Measurements from ENCODE around the gene TAS1R2. TPM values are rescaled to one million over a fixed set of nuclear protein-coding genes. Genes with fewer than 3 reads are reported as not detected.

TAS1R2 gene
- total and polyA plus RNA-seq, 2 of the 8 experiments (the other 6 are each of a cell fraction or from before 2014, with no cell fraction given): not detected

DNA sequence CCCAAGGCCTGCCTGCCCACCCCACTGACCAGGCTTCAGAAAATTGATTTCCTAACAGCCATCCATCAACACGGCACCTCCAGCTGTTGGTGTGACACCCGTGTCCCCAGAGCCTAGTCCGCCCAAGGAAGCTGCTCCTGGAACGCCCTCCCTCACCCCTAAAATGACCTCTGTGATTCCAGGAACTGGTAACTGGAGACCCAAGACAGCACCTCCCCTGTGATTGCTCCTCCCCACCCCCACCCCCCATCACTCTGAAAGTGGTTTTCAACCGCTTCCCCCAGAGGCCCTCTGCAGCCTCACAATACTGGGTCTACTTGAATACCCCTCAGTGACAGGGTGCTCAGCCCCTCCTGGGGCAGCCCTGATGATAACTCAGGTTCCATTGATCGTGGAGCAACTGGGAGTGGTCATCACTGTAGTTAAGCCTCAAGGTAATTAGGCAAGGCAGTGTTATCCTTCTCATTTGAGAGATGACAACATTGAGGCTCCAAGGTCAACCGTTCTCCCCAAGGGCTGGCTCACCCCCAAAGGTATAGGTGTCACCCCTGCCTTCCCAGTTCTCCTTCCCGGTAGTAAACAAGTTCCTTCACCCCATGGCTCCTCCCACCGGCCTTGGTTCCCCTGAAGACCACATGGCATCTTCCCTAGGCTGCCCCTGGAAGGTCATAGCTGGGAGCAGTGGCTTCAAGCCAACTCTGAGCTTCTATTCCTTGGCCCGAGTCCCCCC lies 52.0 kb downstream of the TAS1R2 start (continued):
- TF ChIP-seq, protein P1, sequence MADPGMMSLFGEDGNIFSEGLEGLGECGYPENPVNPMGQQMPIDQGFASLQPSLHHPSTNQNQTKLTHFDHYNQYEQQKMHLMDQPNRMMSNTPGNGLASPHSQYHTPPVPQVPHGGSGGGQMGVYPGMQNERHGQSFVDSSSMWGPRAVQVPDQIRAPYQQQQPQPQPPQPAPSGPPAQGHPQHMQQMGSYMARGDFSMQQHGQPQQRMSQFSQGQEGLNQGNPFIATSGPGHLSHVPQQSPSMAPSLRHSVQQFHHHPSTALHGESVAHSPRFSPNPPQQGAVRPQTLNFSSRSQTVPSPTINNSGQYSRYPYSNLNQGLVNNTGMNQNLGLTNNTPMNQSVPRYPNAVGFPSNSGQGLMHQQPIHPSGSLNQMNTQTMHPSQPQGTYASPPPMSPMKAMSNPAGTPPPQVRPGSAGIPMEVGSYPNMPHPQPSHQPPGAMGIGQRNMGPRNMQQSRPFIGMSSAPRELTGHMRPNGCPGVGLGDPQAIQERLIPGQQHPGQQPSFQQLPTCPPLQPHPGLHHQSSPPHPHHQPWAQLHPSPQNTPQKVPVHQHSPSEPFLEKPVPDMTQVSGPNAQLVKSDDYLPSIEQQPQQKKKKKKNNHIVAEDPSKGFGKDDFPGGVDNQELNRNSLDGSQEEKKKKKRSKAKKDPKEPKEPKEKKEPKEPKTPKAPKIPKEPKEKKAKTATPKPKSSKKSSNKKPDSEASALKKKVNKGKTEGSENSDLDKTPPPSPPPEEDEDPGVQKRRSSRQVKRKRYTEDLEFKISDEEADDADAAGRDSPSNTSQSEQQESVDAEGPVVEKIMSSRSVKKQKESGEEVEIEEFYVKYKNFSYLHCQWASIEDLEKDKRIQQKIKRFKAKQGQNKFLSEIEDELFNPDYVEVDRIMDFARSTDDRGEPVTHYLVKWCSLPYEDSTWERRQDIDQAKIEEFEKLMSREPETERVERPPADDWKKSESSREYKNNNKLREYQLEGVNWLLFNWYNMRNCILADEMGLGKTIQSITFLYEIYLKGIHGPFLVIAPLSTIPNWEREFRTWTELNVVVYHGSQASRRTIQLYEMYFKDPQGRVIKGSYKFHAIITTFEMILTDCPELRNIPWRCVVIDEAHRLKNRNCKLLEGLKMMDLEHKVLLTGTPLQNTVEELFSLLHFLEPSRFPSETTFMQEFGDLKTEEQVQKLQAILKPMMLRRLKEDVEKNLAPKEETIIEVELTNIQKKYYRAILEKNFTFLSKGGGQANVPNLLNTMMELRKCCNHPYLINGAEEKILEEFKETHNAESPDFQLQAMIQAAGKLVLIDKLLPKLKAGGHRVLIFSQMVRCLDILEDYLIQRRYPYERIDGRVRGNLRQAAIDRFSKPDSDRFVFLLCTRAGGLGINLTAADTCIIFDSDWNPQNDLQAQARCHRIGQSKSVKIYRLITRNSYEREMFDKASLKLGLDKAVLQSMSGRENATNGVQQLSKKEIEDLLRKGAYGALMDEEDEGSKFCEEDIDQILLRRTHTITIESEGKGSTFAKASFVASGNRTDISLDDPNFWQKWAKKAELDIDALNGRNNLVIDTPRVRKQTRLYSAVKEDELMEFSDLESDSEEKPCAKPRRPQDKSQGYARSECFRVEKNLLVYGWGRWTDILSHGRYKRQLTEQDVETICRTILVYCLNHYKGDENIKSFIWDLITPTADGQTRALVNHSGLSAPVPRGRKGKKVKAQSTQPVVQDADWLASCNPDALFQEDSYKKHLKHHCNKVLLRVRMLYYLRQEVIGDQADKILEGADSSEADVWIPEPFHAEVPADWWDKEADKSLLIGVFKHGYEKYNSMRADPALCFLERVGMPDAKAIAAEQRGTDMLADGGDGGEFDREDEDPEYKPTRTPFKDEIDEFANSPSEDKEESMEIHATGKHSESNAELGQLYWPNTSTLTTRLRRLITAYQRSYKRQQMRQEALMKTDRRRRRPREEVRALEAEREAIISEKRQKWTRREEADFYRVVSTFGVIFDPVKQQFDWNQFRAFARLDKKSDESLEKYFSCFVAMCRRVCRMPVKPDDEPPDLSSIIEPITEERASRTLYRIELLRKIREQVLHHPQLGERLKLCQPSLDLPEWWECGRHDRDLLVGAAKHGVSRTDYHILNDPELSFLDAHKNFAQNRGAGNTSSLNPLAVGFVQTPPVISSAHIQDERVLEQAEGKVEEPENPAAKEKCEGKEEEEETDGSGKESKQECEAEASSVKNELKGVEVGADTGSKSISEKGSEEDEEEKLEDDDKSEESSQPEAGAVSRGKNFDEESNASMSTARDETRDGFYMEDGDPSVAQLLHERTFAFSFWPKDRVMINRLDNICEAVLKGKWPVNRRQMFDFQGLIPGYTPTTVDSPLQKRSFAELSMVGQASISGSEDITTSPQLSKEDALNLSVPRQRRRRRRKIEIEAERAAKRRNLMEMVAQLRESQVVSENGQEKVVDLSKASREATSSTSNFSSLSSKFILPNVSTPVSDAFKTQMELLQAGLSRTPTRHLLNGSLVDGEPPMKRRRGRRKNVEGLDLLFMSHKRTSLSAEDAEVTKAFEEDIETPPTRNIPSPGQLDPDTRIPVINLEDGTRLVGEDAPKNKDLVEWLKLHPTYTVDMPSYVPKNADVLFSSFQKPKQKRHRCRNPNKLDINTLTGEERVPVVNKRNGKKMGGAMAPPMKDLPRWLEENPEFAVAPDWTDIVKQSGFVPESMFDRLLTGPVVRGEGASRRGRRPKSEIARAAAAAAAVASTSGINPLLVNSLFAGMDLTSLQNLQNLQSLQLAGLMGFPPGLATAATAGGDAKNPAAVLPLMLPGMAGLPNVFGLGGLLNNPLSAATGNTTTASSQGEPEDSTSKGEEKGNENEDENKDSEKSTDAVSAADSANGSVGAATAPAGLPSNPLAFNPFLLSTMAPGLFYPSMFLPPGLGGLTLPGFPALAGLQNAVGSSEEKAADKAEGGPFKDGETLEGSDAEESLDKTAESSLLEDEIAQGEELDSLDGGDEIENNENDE (IDR thresholded peaks at IDR 0.05; ENCODE audit: insufficient replicate concordance, low read length): no peak
- TF ChIP-seq ZNF274 (IDR thresholded peaks at IDR 0.05; ENCODE audit: borderline replicate concordance, extremely low read depth, low read length) (no peak), SIX5 (IDR thresholded peaks at IDR 0.05; ENCODE audit: low read depth, low read length) (no peak)
